ENCODE data around the gene ZC3H11A.
"Not testable (repeated sequence)": the region's sequence is repeated elsewhere in the genome, so short reads cannot be mapped to it uniquely, and the experiment has no call there.

ZC3H11A gene

DNA sequence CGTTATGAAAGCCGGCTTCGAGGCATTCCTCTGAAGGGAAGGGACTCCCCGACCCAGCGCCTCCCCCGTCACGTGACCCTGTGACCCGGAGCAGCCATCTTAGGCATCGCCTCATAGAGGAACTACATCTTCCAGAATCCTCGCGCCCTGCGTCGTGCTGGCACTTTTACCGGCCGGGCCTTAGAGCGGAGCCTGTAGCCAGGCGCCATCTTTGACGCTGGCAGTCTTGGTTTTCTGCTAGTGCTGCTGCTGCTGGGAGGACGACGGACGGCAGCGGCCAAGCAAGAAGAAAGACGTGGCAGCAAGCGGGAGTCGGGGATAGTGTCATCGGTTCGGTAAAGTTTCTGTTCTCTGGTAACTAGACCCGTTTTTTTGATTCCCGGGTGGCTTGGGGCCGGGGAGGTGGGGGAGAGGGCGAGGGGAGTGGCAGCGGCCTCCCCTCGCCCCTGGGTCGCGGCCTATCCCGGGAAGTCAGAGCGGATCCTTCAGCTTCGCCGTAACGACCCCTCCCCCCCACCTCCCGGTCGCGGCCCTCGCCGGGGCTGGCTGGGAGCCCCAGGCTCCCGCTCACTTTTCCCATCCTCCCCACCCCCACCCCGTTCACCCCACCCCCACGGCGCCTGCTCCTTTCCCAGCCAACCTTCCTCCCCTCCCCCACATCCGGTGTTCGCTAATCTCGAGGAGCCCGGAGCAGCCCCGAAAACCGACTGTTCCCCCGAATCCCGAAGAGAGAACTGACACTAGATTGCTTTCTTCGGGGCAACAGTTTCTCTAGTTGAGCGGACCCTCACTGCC is at the start of gene ZC3H11A, which contains the start of gene ZBED6:
Gene ZC3H11A (plus strand): TSS at position 183 of the 795 bp plus-strand sequence. CDS start 21,448 bp downstream, outside the sequence.
Gene ZBED6 (plus strand): TSS at position 183 of the 795 bp plus-strand sequence. CDS start 1,900 bp downstream, outside the sequence.
- Mint-ChIP-seq H3K4me3 (peak within 1 kb of the TSS; percentile 92), H3K4me1 (peaks cover 49% of the 10 kb centered on the region), H3K9me3 (no peaks in the 10 kb centered on the region), H3K27ac (peak within 1 kb of the TSS; percentile 96), H3K27me3 (no peaks in the 10 kb centered on the region), H3K36me3 (peaks cover 40% of the 10 kb centered on the region)
- DNase-seq: peak; percentile 100
- CTCF ChIA-PET: no interaction called here

DNA sequence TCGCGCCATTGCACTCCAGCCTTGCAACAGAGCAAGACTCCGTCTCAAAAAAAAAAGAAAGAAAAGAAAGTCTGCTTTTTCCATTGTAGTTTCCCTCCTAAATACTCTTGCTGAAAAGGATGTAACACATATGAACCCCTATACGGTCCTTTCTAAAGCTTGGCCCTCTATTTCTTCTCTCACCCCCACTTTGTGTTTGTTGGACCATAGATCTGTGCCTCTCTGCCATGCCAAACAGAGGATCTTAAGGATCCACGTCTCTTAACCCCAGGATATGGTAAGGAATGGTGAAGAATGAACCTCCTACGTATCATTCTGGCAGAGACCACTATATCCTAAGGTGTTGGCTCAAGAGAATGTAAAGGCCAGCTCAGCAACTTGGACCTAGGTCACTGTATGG is 49.1 kb upstream of the ZC3H11A start:
- no peak overlapping the region for H3K27ac Mint-ChIP-seq
- DNase-seq: no peak
- CTCF ChIA-PET: interaction anchor here (0.7 kb wide), 1 partner anchor 469 kb away, joined by 3 read pairs; no protein-coding TSS in a partner anchor
- H3K4me1 Mint-ChIP-seq: peaks cover 26% of the 10 kb centered on the region
- H3K27me3 Mint-ChIP-seq: no peaks in the 10 kb centered on the region
- H3K4me3 Mint-ChIP-seq: no peak overlapping the region
- peaks cover 3% of the 10 kb centered on the region for H3K9me3 Mint-ChIP-seq
- H3K36me3 Mint-ChIP-seq: peaks cover 27% of the 10 kb centered on the region

DNA sequence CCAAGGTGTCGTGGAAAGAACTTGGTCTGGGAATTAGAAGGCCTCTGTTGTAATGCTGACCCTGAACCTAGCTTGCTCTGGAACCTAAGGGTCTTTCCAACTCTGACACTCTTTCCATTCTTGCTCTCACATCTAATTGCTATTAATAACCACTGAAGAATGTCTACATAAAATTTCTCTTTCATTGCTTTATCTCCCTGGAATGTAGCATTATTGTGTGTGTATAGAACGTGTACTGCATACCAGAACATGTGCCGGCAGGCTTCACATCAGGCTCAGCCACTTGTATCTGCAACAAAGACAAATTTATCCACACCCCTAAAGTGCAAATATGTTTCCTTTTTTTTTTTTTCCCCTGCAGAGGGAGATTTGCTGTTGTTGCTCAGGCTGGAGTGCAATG is 44.4 kb upstream of the ZC3H11A start:
- Mint-ChIP-seq H3K4me1 (peaks cover 26% of the 10 kb centered on the region), H3K27ac (no peak overlapping the region), H3K36me3 (no peaks in the 10 kb centered on the region), H3K27me3 (no peaks in the 10 kb centered on the region), H3K4me3 (no peak overlapping the region), H3K9me3 (no peaks in the 10 kb centered on the region)
- CTCF ChIA-PET: no interaction called here
- DNase-seq: no peak

DNA sequence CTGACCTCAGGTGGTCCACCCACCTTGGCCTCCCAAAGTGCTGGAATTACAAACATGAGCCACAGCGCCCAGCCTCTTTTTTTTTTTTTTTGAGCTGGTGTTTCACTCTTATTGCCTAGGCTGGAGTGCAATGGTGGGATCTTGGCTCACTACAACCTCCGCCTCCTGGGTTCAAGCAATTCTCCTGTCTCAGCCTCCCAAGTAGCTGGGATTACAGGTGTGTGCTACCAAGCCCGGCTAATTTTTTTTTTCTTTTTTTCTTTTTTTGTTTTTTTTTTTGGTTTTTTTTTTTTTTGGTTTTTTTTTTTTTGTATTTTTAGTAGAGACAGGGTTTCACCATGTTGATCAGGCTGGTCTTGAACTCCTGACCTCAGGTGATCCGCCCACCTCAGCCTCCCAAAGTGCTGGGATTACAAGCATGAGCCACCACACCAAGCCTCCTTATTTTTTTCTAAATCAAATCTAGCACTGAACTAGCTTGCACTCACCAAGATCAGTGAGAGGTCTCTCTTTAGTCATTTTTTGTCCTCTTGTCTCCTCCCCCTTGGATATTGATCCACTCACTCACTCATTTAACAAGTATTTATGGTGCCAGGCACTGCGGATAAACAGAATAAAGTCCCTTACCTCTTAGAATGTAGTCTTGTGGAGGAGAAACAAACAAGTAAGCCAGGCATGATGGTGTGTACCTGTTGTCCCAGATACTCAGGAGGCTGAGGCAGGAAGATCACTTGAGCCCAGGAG is 43.6 kb upstream of the ZC3H11A start:
- H3K27me3 Mint-ChIP-seq, H3K27ac Mint-ChIP-seq, H3K9me3 Mint-ChIP-seq, DNase-seq, H3K4me3 Mint-ChIP-seq, H3K36me3 Mint-ChIP-seq: not testable (repeated sequence)
- peaks cover 25% of the 10 kb centered on the region for H3K4me1 Mint-ChIP-seq
- CTCF ChIA-PET: interaction anchor here (0.6 kb wide), 1 partner anchor 78 kb away, joined by 3 read pairs; no protein-coding TSS in a partner anchor

DNA sequence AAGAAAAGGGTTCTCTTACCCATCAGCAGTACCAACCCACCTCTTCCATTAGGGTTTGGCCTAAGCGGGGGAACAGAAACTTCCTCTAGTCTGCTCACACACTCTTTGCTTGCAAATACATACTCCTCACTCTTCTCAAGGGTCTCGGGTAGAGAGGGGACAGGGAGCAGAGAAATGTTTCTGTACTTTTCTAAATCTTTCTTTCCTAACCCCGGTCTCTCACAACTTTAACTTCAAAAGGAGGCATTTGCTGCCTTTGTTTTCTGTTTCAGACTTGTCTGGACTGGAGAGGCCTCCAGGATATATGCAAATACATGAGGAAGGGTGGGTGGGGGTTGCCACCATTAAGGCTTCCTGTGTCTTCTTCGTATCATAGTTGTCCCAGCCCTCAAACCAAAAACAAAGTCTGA is 41.0 kb upstream of the ZC3H11A start:
- H3K27ac Mint-ChIP-seq: peak overlapping the region; percentile 92
- H3K4me1 Mint-ChIP-seq: peaks cover 25% of the 10 kb centered on the region
- no peaks in the 10 kb centered on the region for H3K27me3 Mint-ChIP-seq
- DNase-seq: peak; percentile 43
- H3K36me3 Mint-ChIP-seq: no peaks in the 10 kb centered on the region
- no peaks in the 10 kb centered on the region for H3K9me3 Mint-ChIP-seq
- H3K4me3 Mint-ChIP-seq: peak overlapping the region; percentile 10
- CTCF ChIA-PET: interaction anchor here (0.9 kb wide), 1 partner anchor 10 kb away, joined by 5 read pairs; the partner anchor contains the start of gene LAX1

DNA sequence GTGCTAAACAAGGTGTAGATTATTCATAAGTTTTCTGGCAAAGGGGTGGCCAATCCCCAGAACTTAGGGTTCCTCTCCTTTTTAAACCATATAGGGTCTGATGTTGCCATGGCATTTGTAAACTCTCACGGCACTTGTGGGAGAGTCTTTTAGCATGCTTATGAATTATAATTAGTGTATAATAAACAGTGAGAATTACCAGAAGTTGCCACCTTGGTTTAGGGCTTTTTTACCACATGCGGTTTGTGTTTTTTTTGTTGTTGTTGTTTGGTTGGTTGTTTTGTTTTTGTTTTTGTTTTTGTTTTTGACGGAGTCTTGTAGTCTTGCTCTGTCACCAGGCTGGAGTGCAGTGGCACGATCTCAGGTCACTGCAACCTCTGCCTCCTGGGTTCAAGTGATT is 39.4 kb upstream of the ZC3H11A start:
- no peak overlapping the region for H3K4me3 Mint-ChIP-seq
- DNase-seq: no peak
- H3K27ac Mint-ChIP-seq: no peak overlapping the region
- no peaks in the 10 kb centered on the region for H3K36me3 Mint-ChIP-seq
- H3K9me3 Mint-ChIP-seq: no peaks in the 10 kb centered on the region
- no peaks in the 10 kb centered on the region for H3K27me3 Mint-ChIP-seq
- peaks cover 25% of the 10 kb centered on the region for H3K4me1 Mint-ChIP-seq
- CTCF ChIA-PET: no interaction called here

DNA sequence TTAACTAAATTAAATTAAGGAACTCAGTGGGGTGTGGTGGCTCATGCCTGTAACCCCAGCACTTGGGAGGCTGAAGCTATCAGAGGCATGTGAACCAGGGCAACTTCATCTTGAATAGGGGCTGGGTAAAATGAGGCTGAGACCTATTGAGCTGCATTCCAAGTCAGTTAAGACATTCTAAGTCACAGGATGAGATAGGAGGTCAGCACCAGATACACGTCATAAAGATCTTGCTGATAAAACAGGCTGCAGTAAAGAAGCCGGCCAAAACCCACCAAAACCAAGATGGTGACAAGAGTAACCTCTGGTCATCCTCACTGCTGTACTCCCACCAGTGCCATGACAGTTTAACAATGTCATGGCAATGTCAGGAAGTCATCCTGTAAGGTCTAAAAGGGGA is 36.7 kb upstream of the ZC3H11A start:
- CTCF ChIA-PET: not testable (repeated sequence)
- H3K4me1 Mint-ChIP-seq: peaks cover 31% of the 10 kb centered on the region

DNA sequence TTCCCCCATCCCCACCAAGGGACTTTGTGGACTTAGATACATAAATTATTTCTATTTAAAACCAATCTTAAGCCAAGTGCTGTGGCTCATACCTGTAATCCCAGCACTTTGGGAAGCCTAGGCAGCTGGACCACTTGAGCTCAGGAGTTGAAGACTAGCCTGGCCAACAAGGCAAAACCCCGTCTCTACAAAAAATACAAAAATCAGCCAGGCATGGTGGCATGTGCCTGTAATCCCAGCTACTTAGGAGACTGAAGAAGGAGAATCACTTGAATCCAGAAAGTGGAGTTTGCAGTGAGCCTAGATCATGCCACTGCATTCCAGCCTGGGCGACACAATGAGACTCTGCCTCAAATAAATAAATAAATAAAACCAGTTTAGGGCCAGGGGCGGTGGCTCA is 34.9 kb upstream of the ZC3H11A start:
- Mint-ChIP-seq H3K36me3 (no peaks in the 10 kb centered on the region), H3K4me1 (peaks cover 33% of the 10 kb centered on the region), H3K9me3 (no peaks in the 10 kb centered on the region), H3K27me3 (no peaks in the 10 kb centered on the region), H3K27ac (no peak overlapping the region), H3K4me3 (no peak overlapping the region)
- no peak for DNase-seq
- CTCF ChIA-PET: no interaction called here

More for the DNA sequence above, 36.7 kb upstream of the ZC3H11A start:
- not testable (repeated sequence) for H3K27ac Mint-ChIP-seq, DNase-seq, H3K4me3 Mint-ChIP-seq, H3K27me3 Mint-ChIP-seq, H3K36me3 Mint-ChIP-seq, H3K9me3 Mint-ChIP-seq

DNA sequence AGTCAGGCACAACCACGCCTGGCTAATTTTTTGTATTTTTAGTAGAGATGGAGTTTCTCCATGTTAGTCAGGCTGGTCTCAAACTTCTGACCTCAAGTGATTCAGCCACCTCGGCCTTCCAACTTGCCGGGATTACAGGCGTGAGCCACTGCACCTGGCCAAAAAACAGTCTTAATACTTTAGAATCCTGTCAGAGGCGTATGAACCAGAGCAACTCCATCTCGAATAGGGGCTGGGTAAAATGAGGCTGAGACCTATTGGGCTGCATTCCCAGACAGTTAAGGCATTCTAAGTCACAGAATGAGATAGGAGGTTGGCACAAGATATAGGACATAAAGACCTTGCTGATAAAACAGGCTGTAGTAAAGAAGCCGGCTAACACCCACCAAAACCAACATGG is 33.5 kb upstream of the ZC3H11A start:
- CTCF ChIA-PET, H3K4me3 Mint-ChIP-seq: not testable (repeated sequence)

DNA sequence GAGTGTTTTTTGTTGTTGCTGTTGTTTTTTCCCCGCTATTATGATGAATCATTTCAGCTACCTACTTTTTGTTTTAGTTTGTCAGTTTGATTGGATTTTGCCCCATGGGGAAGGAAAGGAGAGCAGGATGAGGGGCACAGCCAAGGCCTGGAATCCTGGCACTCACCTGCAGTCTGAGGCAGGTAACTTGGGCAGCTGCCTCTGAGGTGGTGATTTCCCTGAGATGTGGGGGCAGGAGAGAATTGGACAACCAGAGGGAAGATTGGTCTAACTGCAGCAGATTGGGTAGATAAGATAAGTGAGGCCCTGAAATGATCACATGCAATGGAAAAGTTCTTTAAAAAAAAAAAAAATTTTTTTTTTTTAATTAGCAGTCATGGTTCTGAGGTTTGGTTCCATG is 31.9 kb upstream of the ZC3H11A start:
- CTCF ChIA-PET: no interaction called here

More for the DNA sequence above, 33.5 kb upstream of the ZC3H11A start:
- H3K27me3 Mint-ChIP-seq, DNase-seq, H3K9me3 Mint-ChIP-seq, H3K36me3 Mint-ChIP-seq, H3K27ac Mint-ChIP-seq: not testable (repeated sequence)
- peaks cover 38% of the 10 kb centered on the region for H3K4me1 Mint-ChIP-seq

DNA sequence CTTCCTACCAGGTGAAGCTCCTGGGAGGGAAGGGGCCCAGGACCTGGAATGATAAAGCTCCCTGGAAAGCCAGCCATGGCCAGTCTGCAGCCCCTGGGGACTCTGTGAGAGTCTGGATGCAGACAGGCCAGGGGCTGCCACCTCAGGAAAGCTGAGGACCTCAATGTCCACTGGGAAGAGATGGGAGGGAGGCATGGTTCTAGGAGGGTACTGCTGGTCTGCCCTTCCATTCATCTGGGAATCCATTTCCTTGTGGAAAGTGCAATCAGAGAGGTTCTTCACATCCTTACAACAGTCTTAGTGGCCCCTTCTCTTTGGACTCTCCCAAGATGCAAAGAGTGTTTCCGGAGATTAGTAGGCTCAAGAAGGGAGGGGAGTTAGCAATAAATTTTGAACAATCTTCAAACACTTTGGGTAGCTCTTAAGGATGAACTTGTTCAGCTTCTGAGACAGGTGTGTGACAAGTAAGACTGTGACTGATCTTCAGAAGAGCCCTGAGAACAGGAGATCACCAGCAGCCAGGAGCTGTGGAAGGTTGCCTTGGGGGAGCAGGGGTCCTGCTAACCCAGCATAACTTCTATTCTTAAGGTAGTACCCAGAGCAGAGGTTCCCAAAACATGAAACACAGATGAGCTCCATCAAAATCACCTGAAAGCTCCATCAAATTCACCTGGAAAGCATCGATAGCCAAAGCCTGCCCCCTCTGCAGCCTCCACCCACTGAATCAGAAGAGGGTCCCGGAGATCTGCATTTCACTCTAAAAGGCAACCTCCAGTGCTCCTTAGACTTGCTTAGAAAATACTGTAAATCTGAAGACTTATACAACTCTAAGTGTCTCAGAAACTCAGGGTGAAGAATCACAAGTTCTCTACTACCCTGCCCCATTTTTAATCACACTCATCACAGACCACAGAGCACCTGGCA is 31.1 kb upstream of the ZC3H11A start:
- CTCF ChIA-PET: interaction anchor here (0.6 to 1.9 kb wide), 10 partner anchors 10 to 497 kb away, joined by 3 to 10 read pairs (median 3); partner anchors contain the start of genes ATP2B4 and SNRPE
- H3K27me3 Mint-ChIP-seq: no peaks in the 10 kb centered on the region
- H3K4me1 Mint-ChIP-seq: peaks cover 50% of the 10 kb centered on the region
- DNase-seq: no peak
- H3K27ac Mint-ChIP-seq: peak overlapping the region; percentile 98
- no peaks in the 10 kb centered on the region for H3K9me3 Mint-ChIP-seq
- peak overlapping the region; percentile 89 for H3K4me3 Mint-ChIP-seq
- peaks cover 10% of the 10 kb centered on the region for H3K36me3 Mint-ChIP-seq

More for the DNA sequence above, 31.9 kb upstream of the ZC3H11A start:
- Mint-ChIP-seq H3K27me3 (no peaks in the 10 kb centered on the region), H3K27ac (peak overlapping the region; percentile 85), H3K4me1 (peaks cover 46% of the 10 kb centered on the region), H3K36me3 (peaks cover 6% of the 10 kb centered on the region), H3K9me3 (no peaks in the 10 kb centered on the region), H3K4me3 (peak overlapping the region; percentile 22)
- DNase-seq: no peak

DNA sequence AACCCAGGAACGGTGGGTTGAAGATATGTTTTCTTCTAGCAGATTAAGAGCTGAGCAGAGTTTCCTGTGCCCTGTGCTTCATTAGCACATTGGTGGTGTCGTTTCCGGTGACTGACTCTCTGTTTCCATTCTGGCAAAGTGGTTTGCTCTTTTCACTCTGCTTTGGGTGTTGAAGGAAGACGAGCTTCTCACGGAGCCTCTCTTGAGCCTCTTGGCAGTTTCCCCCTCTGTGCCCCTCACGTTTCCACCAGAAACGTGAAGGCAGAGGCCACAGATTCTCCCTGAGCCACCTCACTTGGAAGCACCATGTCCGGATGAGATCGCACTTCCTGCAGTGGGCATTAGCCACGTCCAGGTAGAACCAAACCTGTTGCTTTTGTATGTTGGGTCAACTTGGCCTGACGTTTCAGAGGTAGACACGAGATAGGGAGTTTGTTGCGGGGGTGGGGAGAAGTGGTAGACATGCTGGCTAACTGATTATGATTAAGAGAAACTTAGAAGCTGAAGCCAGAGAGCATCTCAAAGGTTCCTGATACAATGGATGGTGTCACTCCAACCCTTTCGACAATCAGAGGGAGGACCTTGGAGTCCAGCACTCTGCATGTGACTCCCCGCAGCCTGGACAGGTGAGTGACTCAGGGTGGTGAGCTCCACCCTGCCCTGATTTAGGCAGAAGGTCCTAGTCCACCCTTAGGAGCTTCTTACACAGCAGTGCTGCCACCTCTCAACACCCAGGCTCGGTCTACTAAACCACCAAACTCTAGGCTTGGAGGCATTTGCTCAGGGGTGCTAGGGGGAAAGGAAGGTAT is 30.2 kb upstream of the ZC3H11A start, which contains the start of gene LAX1:
Gene LAX1 (plus strand): TSS at position 155 of the 809 bp plus-strand sequence. CDS start 383 bp downstream, at position 538.
- Mint-ChIP-seq H3K4me1 (peaks cover 51% of the 10 kb centered on the region), H3K9me3 (no peaks in the 10 kb centered on the region), H3K36me3 (peaks cover 11% of the 10 kb centered on the region), H3K27ac (peak within 1 kb of the TSS; percentile 98), H3K4me3 (peak within 1 kb of the TSS; percentile 89), H3K27me3 (no peaks in the 10 kb centered on the region)
- CTCF ChIA-PET: interaction anchor here (0.8 to 1.9 kb wide), 9 partner anchors 11 to 498 kb away, joined by 3 to 10 read pairs (median 3); partner anchors contain the start of genes ATP2B4 and SNRPE
- DNase-seq: peak; percentile 84

DNA sequence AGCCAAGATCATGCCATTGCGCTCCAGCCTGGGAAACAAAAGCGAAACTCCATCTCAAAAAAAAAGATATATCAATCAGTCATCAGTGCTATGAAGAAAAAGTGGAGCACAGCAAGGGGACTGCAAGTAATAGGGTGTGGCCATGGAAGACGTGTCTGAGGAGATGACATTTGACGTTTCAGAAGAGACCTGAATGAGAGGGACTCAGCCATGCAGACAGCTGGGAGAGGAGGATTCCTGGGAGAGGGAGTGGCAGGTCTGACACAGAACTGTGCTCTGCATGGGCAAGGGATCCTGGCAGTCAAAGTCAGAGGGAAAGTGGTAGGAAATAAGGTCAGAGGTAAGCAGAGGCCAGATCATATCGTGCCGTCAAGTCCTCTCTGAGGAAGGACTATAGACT is 27.2 kb upstream of the ZC3H11A start:
- H3K4me3 Mint-ChIP-seq: no peak overlapping the region
- H3K36me3 Mint-ChIP-seq: peaks cover 35% of the 10 kb centered on the region
- DNase-seq: no peak
- H3K9me3 Mint-ChIP-seq: no peaks in the 10 kb centered on the region
- CTCF ChIA-PET: no interaction called here
- H3K27ac Mint-ChIP-seq: peak overlapping the region; percentile 38
- peaks cover 51% of the 10 kb centered on the region for H3K4me1 Mint-ChIP-seq
- no peaks in the 10 kb centered on the region for H3K27me3 Mint-ChIP-seq

Data from activated naive CD4-positive, alpha-beta T cell treated with anti-CD3 and anti-CD28 coated beads, Interleukin-2, amount 10 ng/mL, durations not matched to agents 7 days and 5 days (primary cell).